ENCODE results near the gene CREB3L4. TPM values are rescaled to one million over a fixed set of nuclear protein-coding genes. Genes with fewer than 3 reads are reported as not detected.

The CREB3L4 gene
- total and polyA plus RNA-seq, 2 of the 13 experiments (the other 11 are each of a cell fraction or from before 2014, with no cell fraction given), result 9.9 to 18.7 TPM

- TF ChIP-seq ARNT2 (CRISPR knock-in tag; IDR thresholded peaks at IDR 0.05; ENCODE audit: low read depth) (peak; percentile 65; the same call in 1 of the 2 replicates), MYNN (CRISPR knock-in tag; IDR thresholded peaks at IDR 0.05; ENCODE audit: low read depth) (no peak), ATF2 (CRISPR knock-in tag; IDR thresholded peaks at IDR 0.05) (no peak), ZFX (CRISPR knock-in tag; IDR thresholded peaks at IDR 0.05; ENCODE audit: low read depth) (peak; percentile 93), E2F2 (CRISPR knock-in tag; IDR thresholded peaks at IDR 0.05; ENCODE audit: borderline replicate concordance) (peak; percentile 16; the same call in 1 of the 2 replicates), MXD1 (CRISPR knock-in tag; IDR thresholded peaks at IDR 0.05) (peak; percentile 89), ZNF296 (CRISPR knock-in tag; conservative IDR thresholded peaks at IDR 0.05) (no peak), TEF (CRISPR knock-in tag; IDR thresholded peaks at IDR 0.05) (no peak), JUNB (CRISPR knock-in tag; IDR thresholded peaks at IDR 0.05; ENCODE audit: borderline replicate concordance) (no peak), ZNF543 (CRISPR knock-in tag; IDR thresholded peaks at IDR 0.05) (peak; percentile 88), PLSCR1 (CRISPR knock-in tag; IDR thresholded peaks at IDR 0.05; ENCODE audit: borderline replicate concordance) (no peak), KDM5B (CRISPR knock-in tag; IDR thresholded peaks at IDR 0.05; ENCODE audit: borderline replicate concordance) (peak; percentile 80), RCOR2 (CRISPR knock-in tag; IDR thresholded peaks at IDR 0.05) (no peak), ATM (IDR thresholded peaks at IDR 0.05; ENCODE audit: borderline replicate concordance) (no peak), ZNF550 (CRISPR knock-in tag; IDR thresholded peaks at IDR 0.05; ENCODE audit: borderline replicate concordance) (no peak), ZBTB1 (CRISPR knock-in tag; IDR thresholded peaks at IDR 0.05; ENCODE audit: borderline replicate concordance) (peak; percentile 45; the same call in 1 of the 2 replicates), GLMP (CRISPR knock-in tag; IDR thresholded peaks at IDR 0.05; ENCODE audit: borderline replicate concordance) (no peak), ATF5 (CRISPR knock-in tag; IDR thresholded peaks at IDR 0.05; ENCODE audit: low read depth) (no peak), PITX1 (CRISPR knock-in tag; IDR thresholded peaks at IDR 0.05) (no peak), ZNF740 (CRISPR knock-in tag; IDR thresholded peaks at IDR 0.05) (peak; percentile 80; the same call in 1 of the 2 replicates), ZNF354B (CRISPR knock-in tag; IDR thresholded peaks at IDR 0.05) (0 out of 2 replicates have a peak, but pooled peaks have one; percentile 47)
Observed at GRCh38 chr1:153977250-153978240, 9.8 kb downstream of the CREB3L4 start, which contains the start of gene JTB (continued).

Data from HepG2 (cell line).